Fibroblast of villous mesenchyme (primary cell): ENCODE results near the gene SLC4A3. TPM values are rescaled to one million over a fixed set of nuclear protein-coding genes. Genes with fewer than 3 reads are reported as not detected.

Experiments used
- DNase-seq: peaks from one replicate; pipeline ENCODE4 v3.0.0-alpha.2; 2010; ENCODE audit warnings: low read depth
- H3K4me3 ChIP-seq: 2 replicates; pipeline ENCODE4 v1.5.1; 2011; ENCODE audit warnings: low read depth, mild to moderate bottlenecking, low read length
- total RNA-seq: library from RNA; depleted of rRNA; stranded (reverse); fragments of >200 nt; gene quantifications from 2 replicates; pipeline ENCODE4 v1.2.3, GENCODE V29; 2012
- TF ChIP-seq, protein P1 (sequence below): IDR thresholded peaks from 2 replicates; pipeline ENCODE4 v1.5.1; 2012; ENCODE audit warnings: low read depth, mild to moderate bottlenecking, low read length; ENCODE audit not compliant: insufficient read depth

The SLC4A3 gene
- total RNA-seq, 1 donor = 5.6 TPM

DNA sequence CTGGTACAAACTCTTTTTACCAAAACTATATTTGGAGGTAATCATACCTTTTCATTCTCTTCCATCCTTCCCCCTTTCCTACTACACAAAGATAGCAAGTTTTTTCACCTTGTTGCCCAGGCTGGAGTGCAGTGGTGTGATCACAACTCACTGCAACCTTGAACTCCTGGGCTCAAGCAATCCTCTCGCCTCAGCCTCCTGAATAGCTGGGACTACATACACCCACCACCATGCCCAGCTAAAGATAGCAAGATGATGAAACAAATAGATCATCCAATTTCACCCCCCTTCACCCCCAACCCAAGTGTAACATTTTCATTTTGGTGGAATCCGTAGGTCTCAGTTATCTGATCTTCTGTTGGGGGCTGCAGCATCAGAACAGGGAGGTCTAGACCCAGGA is 34.3 kb upstream of the SLC4A3 start:
- no peak for DNase-seq
- H3K4me3 ChIP-seq = no peak overlapping the region
- TF ChIP-seq, protein P1, sequence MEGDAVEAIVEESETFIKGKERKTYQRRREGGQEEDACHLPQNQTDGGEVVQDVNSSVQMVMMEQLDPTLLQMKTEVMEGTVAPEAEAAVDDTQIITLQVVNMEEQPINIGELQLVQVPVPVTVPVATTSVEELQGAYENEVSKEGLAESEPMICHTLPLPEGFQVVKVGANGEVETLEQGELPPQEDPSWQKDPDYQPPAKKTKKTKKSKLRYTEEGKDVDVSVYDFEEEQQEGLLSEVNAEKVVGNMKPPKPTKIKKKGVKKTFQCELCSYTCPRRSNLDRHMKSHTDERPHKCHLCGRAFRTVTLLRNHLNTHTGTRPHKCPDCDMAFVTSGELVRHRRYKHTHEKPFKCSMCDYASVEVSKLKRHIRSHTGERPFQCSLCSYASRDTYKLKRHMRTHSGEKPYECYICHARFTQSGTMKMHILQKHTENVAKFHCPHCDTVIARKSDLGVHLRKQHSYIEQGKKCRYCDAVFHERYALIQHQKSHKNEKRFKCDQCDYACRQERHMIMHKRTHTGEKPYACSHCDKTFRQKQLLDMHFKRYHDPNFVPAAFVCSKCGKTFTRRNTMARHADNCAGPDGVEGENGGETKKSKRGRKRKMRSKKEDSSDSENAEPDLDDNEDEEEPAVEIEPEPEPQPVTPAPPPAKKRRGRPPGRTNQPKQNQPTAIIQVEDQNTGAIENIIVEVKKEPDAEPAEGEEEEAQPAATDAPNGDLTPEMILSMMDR = no peak

DNA sequence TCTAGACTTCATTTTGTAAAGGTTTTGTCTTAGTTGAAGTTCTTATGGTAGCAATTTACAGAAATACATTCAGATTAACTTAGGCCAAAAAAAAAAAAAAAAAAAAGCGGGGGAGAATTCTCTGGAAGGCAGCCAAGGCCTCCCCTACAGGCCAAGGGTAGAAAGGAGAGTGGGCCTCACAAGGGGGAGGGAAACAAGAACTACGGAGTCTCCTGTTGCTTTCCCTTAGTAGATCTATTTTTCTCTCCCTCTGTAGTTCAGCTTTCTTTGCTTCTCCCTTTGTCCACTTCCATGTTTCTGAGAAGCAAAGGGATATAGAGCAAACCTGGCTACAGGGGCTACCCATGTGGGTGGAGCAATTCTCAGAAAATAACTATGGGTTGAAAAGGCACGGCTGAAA is 32.2 kb upstream of the SLC4A3 start:
- no peak for DNase-seq
- TF ChIP-seq, protein P1 = no peak

DNA sequence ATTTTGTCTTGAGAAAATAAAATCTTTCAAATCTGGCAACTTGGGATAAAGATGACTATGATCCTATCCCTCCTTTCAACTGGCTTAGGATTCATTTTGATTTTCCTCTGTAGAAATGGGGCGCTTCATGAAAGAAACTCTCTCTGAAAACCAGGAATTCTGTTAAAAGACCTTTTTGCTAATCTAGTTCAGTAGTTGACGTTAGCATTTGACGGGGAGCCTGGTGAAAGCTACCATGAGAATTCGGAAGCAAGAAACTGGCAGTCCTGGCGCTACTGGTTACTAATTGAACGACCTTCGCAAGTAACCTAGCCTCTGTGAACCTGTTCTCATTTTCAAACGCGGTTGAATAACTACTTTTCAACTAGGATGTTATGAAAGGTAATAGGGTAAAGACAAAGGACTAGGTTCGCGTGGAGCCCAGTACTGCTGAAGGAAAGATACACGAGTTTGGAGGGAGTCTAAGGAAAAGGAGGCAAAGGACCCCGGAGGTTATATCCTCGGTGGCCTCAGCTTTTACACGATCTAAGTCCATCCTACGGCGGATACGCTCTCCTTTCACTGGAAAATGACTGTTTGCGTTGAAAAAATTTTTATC is 30.4 kb upstream of the SLC4A3 start:
- DNase-seq = peak; percentile 36
- peak overlapping the region; percentile 83 for H3K4me3 ChIP-seq
- TF ChIP-seq, protein P1 = no peak

More for the DNA sequence above, 32.2 kb upstream of the SLC4A3 start:
- H3K4me3 ChIP-seq = no peak overlapping the region

DNA sequence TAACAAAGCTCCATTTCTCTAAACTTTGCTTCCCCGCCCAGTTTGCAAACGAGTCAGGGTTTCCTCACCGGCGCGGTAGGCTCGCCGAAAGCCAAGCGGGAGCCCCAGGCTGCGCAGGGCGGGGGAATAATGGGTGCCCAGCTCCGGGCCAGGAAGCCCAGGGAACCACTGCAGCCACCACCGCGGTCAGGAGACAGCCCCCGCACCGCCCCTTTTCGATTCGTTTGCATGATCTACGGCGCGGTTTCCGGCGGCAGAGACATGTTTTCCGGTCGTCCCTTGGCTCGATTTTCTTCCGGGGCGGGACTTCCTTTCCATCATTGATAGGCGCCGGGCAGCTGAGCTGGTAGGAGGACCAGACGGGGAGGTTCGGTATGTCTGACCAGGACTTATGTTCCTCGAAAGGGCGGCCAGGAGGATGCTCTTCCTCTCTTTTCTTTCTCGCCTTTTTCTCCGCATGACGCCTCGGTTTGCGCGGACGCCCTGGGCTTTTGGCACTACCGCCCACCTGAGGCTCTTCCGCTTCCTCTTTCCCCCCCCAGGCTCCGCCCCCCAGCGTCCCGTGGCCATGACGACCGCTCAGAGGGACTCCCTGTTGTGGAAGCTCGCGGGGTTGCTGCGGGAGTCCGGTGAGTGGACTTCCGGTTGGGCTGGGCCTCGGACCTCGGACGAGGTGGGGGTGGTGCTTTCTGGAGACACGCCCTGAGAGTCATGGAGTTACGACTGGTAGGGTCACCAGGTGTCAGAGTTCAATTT is 29.7 kb upstream of the SLC4A3 start, which contains the start of gene STK11IP:
TSS of gene STK11IP (plus strand) at position 306 of the 756 bp plus-strand sequence. CDS start at position 569, 263 bp downstream.
- TF ChIP-seq, protein P1 = no peak
- DNase-seq = peak; percentile 97
- peak within 1 kb of the TSS; percentile 83 for H3K4me3 ChIP-seq

DNA sequence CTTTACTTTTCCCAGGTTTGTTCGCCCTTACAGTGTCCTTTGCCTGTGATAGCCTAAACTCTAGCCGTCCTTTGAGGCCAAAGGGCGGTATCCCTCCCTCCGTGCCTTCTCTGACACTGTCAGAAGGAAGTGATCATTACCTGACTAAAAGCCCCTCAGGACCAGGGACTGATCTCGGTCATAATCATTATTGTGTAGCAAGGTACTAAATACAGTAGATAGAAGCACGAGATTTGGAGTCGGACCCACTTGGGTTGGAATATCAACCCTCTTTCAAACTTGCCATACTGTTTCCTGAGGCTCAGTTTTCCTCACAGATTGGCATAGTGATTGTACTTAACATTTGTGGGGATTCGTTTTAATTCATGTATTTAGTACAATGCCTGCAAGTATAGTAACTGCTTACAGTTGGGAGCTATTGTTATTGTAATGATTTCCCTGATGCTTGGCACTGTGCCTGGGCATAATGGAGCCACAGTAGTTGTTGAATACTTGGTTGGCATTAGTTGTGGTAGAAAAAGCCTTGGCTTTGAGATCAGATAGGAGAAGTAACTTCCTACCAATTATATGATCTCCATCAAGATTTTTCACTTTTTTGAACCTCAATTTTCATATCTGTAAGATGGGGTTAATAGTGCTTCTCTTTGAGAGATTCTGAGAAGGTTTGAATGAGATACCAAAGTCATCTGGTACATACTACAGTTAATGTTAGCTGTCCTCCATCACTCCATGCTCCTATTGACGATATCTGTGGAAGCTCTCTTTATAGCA is 28.9 kb upstream of the SLC4A3 start:
- no peak for DNase-seq

DNA sequence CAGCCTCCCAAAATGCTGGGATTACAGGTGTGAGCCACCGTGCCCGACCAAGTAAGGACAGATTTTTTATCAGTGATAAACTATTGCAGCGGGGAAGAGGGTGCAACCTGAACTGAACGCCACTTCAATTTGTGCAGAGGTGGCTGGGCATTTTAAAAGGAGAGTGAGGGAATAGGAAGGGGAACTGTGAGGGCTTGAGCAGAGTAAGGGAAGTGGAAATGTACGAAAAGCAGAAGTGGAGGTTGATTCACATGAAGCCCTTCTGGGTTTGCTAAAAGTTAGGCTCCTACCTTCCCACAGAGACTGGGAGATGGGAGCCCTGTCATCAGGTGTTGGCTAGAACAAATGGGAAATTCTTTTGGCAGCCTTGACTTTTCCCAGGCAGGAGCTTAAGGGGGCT is 23.7 kb upstream of the SLC4A3 start:
- no peak for DNase-seq
- TF ChIP-seq, protein P1 = no peak
- no peak overlapping the region for H3K4me3 ChIP-seq

More for the DNA sequence above, 28.9 kb upstream of the SLC4A3 start:
- TF ChIP-seq, protein P1 = no peak
- peak overlapping the region; percentile 83 for H3K4me3 ChIP-seq
